ENCODE measurements around the gene C6orf132. TPM values are rescaled to one million over a fixed set of nuclear protein-coding genes. Genes with fewer than 3 reads are reported as not detected.

Gene C6orf132
- total and polyA plus RNA-seq, 2 of the 8 experiments (the other 6 are each of a cell fraction or from before 2014, with no cell fraction given) = 31.5 to 64.0 TPM

DNA sequence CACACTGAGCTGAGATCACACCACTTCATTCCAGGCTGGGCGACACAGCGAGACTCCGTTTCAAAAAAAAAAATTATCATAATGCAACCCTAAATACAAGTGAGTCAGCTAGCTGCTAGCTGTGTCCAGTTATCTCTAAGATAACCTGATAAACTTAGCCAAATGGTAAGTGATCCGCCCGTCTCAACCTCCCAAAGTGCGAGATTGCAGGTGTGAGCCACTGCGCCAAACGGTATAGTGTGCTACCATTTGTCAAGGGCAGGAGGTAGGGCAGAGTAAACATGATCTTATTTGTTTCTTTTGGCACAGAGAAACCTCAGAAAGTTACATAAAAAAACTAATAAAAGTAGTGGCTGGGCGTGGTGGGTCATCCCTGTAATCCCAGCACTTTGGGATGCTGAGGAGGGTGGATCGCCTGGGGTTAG is 4.7 kb upstream of the C6orf132 start:
- no peaks in the 10 kb centered on the region; the same call in 1 of the 2 replicates for H3K79me1 ChIP-seq (ENCODE audit: low read depth, low read length)
- no peak overlapping the region for H3K4me2 ChIP-seq (ENCODE audit: insufficient read depth in 1 of 2, low read depth in 2 of 2, low read length in 2 of 2)
- no peak overlapping the region for H4K5ac ChIP-seq (ENCODE audit: insufficient read length, low read depth, low read length)
- no peak overlapping the region for H2BK20ac ChIP-seq (ENCODE audit: low read length)
- WGBS, 2 experiments (ENCODE audit: extremely low coverage in 1 of 2, insufficient coverage in 1 of 2, insufficient read length in 1 of 2, insufficient replicate concordance in 2 of 2, low coverage in 1 of 2, low lambda C conversion rate in 2 of 2, missing lambda C conversion rate in 1 of 2) = 95% methylated on average over 10 of the region's 10 CpGs; no CpG with 5 or more reads in 1 of the 2 experiments
- H3K27me3 ChIP-seq (replicated peaks in 1 of 4; ENCODE audit: control insufficient read depth in 3 of 4, extremely low read depth in 1 of 4, insufficient read depth in 3 of 4, low read length in 3 of 4) = no peaks in the 10 kb centered on the region
- H4K8ac ChIP-seq (ENCODE audit: extremely low read depth, insufficient read depth, low read length) = no peak overlapping the region
- no peak overlapping the region for H3K14ac ChIP-seq (ENCODE audit: insufficient read length)
- no peak overlapping the region for H2AFZ ChIP-seq (ENCODE audit: low read length)
- H4K20me1 ChIP-seq (replicated peaks in 1 of 2; ENCODE audit: control insufficient read depth in 1 of 2, insufficient read depth in 2 of 2, low read length in 2 of 2) = no peaks in the 10 kb centered on the region
- no peak for TF ChIP-seq POLR2A (IDR thresholded peaks at IDR 0.05; ENCODE audit: control extremely low read depth in 1 of 2, low read depth in 2 of 2, low read length in 2 of 2)
- H3K4me3 ChIP-seq (ENCODE audit: extremely low read depth in 1 of 4, insufficient read depth in 2 of 4, low read depth in 3 of 4, low read length in 4 of 4) = no peak overlapping the region
- H3K4ac ChIP-seq (replicated peaks; ENCODE audit: insufficient read length, low read depth, low read length) = no peak overlapping the region
- ChIA-PET POLR2A (ENCODE audit: partially characterized antibody) (interaction anchor here (1.8 to 3.1 kb wide), 3 partner anchors 9 to 15 kb away, joined by 4 to 10 read pairs (median 8); no protein-coding TSS in a partner anchor), CTCF (ENCODE audit: partially characterized antibody) (interaction anchor here (0.6 to 6.3 kb wide), 10 partner anchors 10 to 249 kb away, joined by 3 to 43 read pairs (median 4); no protein-coding TSS in a partner anchor)
- H3K23me2 ChIP-seq (ENCODE audit: low read depth, low read length) = peaks cover 2% of the 10 kb centered on the region; the same call in 1 of the 2 replicates
- H2BK15ac ChIP-seq (ENCODE audit: low read length) = no peak overlapping the region
- no peak for FAIRE-seq
- H3K56ac ChIP-seq (replicated peaks; ENCODE audit: insufficient read length, low read depth, low read length) = no peak overlapping the region
- H3K4me1 ChIP-seq (replicated peaks in 1 of 4; ENCODE audit: control insufficient read depth in 3 of 4, insufficient read depth in 4 of 4, low read length in 3 of 4) = peaks cover 0 to 8% (median 4%) of the 10 kb centered on the region in 4 experiments; a peak in 4 of 7 replicates
- H4K91ac ChIP-seq (replicated peaks; ENCODE audit: insufficient read length, low read length) = no peak overlapping the region
- no peak overlapping the region for H3K23ac ChIP-seq (ENCODE audit: insufficient read length)
- no peak overlapping the region for H3K9ac ChIP-seq (replicated peaks in 1 of 4; ENCODE audit: extremely low read depth in 1 of 4, low read depth in 3 of 4, low read length in 3 of 4)
- H3K27ac ChIP-seq (ENCODE audit: low read depth, low read length) = no peak overlapping the region
- H3K18ac ChIP-seq (ENCODE audit: extremely low read depth, low read length) = no peak overlapping the region
- no peaks in the 10 kb centered on the region for H3K9me3 ChIP-seq (ENCODE audit: insufficient read depth in 2 of 2, low read depth in 1 of 2, low read length in 1 of 2)
- peaks cover 0 to 2% of the 10 kb centered on the region in 2 experiments; a peak in 2 of 4 replicates for H3K79me2 ChIP-seq (ENCODE audit: control insufficient read depth in 1 of 2, insufficient read depth in 2 of 2, low read length in 2 of 2)
- no peak overlapping the region for H2BK120ac ChIP-seq (replicated peaks; ENCODE audit: low read depth, low read length)
- no peak for DNase-seq (ENCODE audit: low read depth in 1 of 2, low spot score in 2 of 2)
- no peak overlapping the region for H2AK5ac ChIP-seq (ENCODE audit: low read depth, low read length)
- H3K36me3 ChIP-seq (ENCODE audit: control insufficient read depth in 2 of 4, insufficient read depth in 4 of 4, low read length in 3 of 4) = no peaks in the 10 kb centered on the region
- no peak overlapping the region for H2BK12ac ChIP-seq (ENCODE audit: low read depth, low read length)
- H2BK5ac ChIP-seq (ENCODE audit: low read depth, low read length) = no peak overlapping the region

Measured in H1 (cell line).